Endothelial cell of umbilical vein (primary cell): ENCODE data around the gene SCGN.

Experiments
- EZH2 ChIP-seq: IDR thresholded peaks from 2 replicates; pipeline ENCODE4 v1.6.1; 2012; ENCODE audit warnings: borderline replicate concordance, low read depth, mild to moderate bottlenecking, moderate library complexity, low read length, inconsistent platforms; ENCODE audit not compliant: severe bottlenecking
- GATA2 ChIP-seq: IDR thresholded peaks from 2 replicates; pipeline ENCODE4 v1.7.0; 2011; ENCODE audit warnings: low read depth, mild to moderate bottlenecking, moderate library complexity, mixed read lengths, low read length; ENCODE audit not compliant: insufficient read length, insufficient read depth
- JUN ChIP-seq: IDR thresholded peaks from 2 replicates; pipeline ENCODE4 v1.6.1; 2011; ENCODE audit warnings: borderline replicate concordance, low read depth; ENCODE audit not compliant: insufficient read length, insufficient read depth
- POLR2A ChIP-seq: IDR thresholded peaks from 2 replicates; pipeline ENCODE4 v1.6.1; 2012; ENCODE audit warnings: low read depth, mild to moderate bottlenecking, control low read depth, low read length
- POLR2AphosphoS5 ChIP-seq: IDR thresholded peaks from 2 replicates; pipeline ENCODE4 v1.6.1; 2012; ENCODE audit warnings: low read depth, mild to moderate bottlenecking, control low read depth, low read length, moderate library complexity; ENCODE audit not compliant: insufficient read depth
- TF ChIP-seq, protein P1 (sequence below), 2 donors: IDR thresholded peaks; 1 replicate in 1 of 2; 2 replicates in 1 of 2; pipeline ENCODE4 v1.5.1; 2011; ENCODE audit warnings: low read length in 2 of 2, mild to moderate bottlenecking in 2 of 2, moderate library complexity in 2 of 2, control low read depth in 1 of 2, inconsistent platforms in 1 of 2, low read depth in 1 of 2; ENCODE audit not compliant: insufficient read depth in 1 of 2; ENCODE audit errors: extremely low read depth in 1 of 2
- TF ChIP-seq, protein P2 (sequence below): IDR thresholded peaks from 2 replicates; pipeline ENCODE4 v1.6.1; 2011; ENCODE audit not compliant: insufficient read depth, insufficient read length

DNA sequence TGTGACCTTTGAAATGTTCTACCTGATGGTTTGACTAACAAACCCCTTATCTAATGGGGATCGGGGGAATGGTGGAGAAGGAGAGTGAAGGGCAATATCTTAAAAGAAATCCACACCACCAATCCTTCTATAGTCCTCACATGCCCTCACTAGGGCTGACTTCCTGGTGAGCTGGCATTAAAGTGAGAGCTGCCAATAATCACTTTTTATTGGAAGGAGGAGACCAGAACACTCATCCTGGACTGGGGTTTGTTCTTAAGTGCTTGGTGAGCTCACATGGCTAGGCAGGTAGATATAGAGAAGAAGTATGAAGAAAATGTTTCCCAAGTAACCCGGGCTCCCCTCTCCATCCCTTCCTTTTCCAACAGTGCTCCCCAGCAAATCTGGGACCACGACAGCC, 49.8 kb downstream of the SCGN start:
- no peak for TF ChIP-seq POLR2A
- no peak for TF ChIP-seq POLR2AphosphoS5
- TF ChIP-seq, protein P1, sequence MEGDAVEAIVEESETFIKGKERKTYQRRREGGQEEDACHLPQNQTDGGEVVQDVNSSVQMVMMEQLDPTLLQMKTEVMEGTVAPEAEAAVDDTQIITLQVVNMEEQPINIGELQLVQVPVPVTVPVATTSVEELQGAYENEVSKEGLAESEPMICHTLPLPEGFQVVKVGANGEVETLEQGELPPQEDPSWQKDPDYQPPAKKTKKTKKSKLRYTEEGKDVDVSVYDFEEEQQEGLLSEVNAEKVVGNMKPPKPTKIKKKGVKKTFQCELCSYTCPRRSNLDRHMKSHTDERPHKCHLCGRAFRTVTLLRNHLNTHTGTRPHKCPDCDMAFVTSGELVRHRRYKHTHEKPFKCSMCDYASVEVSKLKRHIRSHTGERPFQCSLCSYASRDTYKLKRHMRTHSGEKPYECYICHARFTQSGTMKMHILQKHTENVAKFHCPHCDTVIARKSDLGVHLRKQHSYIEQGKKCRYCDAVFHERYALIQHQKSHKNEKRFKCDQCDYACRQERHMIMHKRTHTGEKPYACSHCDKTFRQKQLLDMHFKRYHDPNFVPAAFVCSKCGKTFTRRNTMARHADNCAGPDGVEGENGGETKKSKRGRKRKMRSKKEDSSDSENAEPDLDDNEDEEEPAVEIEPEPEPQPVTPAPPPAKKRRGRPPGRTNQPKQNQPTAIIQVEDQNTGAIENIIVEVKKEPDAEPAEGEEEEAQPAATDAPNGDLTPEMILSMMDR (IDR thresholded peaks at IDR 0.05; ENCODE audit: extremely low read depth in 1 of 2, insufficient read depth in 1 of 2, low read depth in 1 of 2, low read length in 2 of 2), result no peak
- TF ChIP-seq, protein P2, sequence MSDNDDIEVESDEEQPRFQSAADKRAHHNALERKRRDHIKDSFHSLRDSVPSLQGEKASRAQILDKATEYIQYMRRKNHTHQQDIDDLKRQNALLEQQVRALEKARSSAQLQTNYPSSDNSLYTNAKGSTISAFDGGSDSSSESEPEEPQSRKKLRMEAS, result no peak
- TF ChIP-seq JUN, result no peak
- TF ChIP-seq EZH2, result no peak
- no peak for TF ChIP-seq GATA2
